ENCODE data around the gene VCL.
"Not testable (repeated sequence)": the region's sequence is repeated elsewhere in the genome, so short reads cannot be mapped to it uniquely, and the experiment has no call there.

The VCL gene

GRCh38 chr10:73997787-73998622, at the start of gene VCL:
TSS of gene VCL (plus strand) at chr10:73998116. CDS start at chr10:73998208, 92 bp downstream.
- peak; percentile 94 for DNase-seq

DNA sequence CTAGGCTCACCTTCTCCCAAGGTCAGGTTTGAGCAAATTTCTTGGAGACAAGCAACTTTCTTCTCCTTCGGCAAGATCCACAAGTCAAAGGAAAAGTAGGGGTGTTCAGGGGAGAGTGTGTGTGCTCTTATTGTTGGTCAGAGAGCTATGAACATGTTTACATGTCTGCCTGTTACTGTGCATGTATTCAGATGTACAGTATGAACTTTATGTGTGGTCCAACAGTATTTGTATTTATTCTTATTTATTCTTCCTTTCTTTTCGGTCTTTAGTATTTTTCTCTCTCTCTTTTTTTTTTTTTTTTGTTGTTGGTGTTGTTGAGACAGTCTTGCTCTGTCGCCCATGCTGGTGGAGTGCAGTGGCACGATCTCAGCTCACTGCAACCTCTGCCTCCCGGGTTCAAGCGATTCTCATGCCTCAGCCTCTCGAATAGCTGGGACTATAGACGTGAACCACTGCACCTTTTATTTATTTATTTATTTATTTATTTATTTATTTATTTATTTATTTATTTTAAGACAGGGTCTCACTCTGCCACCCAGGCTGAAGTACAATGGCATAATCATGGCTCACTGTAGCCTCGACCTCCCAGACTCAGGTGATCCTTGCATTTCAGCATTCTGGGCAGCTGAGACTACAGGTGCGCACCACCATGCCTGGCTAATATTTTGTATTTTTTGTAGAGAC, 48.8 kb upstream of the VCL start:
- no peak for DNase-seq

DNA sequence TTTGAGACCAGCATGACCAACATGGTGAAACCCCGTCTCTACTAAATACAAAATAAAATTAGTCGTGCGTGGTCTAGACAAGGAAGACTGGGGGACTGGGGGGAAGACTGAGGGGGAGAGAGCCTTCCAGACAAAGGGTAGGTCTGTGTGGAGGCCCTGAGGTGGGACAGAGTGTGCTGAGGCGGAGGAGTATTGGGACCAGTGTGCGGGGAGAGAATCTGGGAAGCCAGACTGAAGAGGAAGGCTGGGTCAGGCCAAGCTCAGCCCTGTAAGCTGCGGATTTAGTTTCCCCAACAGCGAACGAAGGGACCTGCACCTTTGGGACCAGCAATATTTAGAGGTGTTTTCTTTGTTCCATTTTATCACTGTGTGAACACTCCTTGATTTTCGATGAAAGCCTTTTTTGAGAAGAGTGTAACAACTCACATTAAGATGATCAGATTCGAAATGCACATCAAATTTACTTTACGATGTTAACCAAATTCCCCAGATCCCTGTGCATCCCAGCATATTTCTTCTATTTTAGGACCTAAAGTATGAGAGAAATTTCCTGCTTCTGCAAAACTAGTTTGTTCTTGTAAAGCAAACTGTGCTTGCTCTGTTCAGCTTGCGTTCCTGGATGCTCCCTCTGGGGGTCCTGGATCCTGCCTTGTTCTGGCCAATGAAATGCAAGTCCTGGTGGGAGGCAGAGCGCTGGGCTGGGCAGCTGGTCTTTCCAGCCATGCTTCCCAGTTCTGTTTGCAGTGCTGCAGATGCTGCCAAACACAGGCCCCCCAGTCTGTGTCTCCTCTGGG, 47.6 kb upstream of the VCL start:
- no peak for DNase-seq

DNA sequence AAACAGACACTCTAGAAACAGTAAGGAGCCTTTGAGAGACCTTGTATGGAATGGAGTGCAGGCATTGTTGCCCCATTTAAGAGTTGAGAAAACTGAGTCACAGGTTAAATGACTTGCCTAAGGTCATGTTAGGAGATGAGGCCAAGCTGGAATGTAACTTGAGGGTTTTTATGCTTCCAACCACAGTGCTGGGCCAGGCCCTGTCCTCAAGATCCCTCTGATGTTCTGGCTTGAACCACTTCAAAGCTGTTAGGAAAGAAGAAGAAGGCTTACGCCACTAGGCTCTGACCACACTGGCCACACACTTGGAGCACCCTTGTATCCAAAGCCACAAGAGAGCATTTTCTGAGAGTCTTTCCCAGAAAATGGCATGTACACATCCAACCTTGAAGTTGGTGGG, 44.3 kb upstream of the VCL start:
- DNase-seq: no peak

DNA sequence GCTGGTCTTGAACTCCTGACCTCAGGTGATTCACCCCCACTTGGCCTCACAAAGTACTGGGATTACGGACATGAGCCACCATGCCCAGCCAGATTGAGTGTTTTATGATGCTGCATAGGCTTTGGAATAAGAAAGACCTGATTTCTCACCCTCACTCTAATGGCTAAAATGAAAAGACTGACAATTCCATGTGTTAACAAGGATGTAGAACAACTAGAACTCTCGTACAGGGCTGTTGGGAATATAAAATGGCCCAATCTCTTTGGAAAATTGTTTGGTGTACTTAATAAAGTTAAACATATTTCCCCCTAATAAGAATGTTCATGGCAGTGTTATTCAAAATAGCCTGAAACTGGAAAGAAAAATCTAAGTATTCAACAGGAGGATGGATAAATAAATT, 43.2 kb upstream of the VCL start:
- DNase-seq: no peak

DNA sequence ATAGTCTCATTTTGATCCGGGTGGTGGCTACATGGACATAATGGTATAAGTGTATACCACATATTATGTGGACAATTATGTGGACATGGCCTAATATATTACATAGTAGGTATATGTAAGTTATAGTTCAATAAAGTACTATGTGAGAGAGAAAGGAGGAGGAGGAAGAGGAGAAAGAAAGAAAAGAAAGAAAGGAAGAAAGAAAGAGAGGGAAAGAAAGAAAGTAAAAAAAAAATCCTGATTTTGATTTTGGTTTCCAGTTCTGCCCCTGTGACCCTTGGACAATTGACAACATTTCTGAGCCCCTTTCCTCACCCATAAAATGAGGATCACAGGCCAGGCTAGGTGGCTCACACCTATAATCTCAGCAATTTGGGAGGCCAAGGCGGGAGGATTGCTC, 42.2 kb upstream of the VCL start:
- no peak for DNase-seq

- DNase-seq: no peak
Observed at GRCh38 chr10:73956476-73957359, 41.2 kb upstream of the VCL start.

DNA sequence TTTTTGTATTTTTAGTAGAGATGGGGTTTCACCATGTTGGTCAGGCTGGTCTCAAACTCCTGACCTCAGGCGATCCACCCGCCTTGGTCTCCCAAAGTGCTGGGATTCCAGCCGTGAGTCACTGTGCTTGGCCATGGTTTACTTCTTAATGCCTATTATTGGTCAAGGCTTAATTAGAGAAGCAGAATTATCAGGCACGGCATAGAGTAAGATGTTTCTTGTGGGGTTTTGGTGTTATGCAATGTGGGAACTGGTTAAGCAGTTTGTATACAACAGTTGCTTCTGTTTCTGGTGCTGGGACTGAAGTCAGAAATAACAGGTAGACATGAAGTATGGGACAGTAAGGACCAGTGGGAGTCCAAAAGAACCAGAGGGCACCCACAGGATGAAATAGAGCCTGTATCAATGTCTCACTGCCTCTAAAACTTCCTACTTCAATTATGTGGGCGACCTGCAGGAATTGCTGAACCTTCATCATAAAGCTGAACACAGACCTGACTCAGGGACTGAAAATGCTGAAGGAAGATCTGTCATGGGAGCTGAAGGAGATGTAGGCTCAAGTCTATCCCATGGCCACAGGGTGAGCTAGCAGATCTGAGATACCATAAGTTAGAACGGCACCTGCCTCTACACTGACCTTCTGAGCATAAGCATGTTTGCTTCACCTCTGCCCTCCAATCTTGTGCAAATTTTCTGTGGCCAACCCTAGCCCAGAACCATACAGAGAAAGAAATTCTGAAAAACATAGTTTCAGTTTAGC, 38.3 kb upstream of the VCL start:
- no peak for DNase-seq

DNA sequence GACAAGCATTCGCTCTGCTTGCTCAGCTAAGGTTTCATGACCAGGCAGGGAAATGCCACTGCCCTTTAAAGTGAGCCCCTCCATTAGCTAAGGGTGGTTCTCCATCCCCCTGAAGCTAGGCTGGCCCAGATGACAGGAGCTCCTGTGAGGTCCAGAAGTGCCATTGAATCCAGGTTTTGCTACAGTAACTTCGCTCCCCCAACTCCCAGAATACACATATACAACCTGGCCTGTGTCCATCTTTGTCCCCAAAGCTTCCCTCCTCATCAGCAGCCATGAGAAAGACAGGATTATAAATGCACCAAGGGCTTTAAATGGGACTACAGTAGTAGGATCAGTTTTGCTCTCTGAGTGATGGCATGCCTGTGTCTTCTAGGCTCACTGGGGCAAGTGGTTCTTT, 35.5 kb upstream of the VCL start:
- DNase-seq: no peak

- DNase-seq: not testable (repeated sequence)
Observed at GRCh38 chr10:73963533-73963932, 34.4 kb upstream of the VCL start.

DNA sequence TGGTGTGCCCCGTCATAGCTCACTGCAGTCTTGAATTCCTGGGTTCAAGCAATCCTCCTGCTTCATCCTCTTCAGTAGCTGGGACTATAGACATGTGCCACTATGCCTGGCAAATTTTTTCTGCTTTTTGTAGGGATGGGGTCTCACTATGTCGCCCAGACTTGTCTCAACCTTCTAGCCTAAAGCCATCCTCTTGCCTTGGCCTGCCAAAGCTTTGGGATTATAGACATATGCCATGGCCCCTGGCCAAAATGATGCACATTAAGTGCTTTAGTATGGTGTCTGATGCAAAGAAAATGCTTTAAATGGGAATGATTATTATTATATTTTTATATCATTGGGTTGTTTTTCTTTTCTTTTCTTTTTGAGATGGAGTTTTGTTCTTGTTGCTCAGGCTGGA, 33.2 kb upstream of the VCL start:
- DNase-seq: no peak

GRCh38 chr10:73965267-73965889, 32.5 kb upstream of the VCL start:
- not testable (repeated sequence) for DNase-seq

- DNase-seq: no peak
Observed at GRCh38 chr10:73965890-73966768, 31.8 kb upstream of the VCL start.

- no peak for DNase-seq
Observed at GRCh38 chr10:73967022-73967429, 30.9 kb upstream of the VCL start.

DNA sequence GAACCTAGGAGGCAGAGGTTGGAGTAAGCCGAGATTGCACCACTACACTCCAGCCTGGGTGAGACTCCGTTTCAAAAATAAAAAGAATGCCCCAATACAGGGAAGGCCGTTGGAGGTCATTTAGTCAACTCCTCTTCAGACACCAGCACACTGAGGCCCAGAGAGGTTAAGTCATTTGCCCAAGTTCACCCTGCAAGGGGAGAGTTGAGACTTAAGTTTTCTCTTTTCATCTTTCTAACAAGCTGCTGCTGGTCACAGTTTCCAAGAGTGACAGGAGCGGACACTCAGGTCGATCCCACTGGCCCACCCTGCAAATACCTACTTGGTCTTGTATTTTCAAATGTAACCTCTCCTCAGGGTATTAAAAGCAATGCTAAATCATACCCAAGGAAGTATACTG, 30.4 kb upstream of the VCL start:
- no peak for DNase-seq

- no peak for DNase-seq
Observed at GRCh38 chr10:73968098-73968521, 29.8 kb upstream of the VCL start.

GRCh38 chr10:73969224-73969841, 28.6 kb upstream of the VCL start:
- DNase-seq: no peak

DNA sequence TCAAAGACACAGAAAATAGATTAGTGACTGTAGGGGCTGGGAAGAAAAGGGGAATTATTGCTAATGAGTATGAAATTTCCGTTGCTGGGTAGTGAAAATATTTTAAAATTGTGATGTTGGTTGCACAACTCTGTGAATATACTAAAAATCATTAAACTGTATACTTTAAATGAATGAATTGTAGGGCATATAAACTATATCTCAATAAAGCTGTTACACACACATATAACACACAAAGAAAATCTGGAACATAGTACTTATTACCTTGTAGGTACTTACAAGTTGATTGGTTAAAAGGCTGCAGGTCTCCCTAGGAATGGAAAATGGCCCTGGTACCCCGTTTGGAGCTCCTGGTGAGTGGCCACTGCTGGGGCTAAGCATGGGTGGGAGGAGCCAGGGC, 27.1 kb upstream of the VCL start:
- DNase-seq: no peak

- DNase-seq: no peak
Observed at GRCh38 chr10:73971636-73972354, 26.1 kb upstream of the VCL start.
